ENCODE measurements around the gene ALOX5AP. TPM values are rescaled to one million over a fixed set of nuclear protein-coding genes. Genes with fewer than 3 reads are reported as not detected.

Gene ALOX5AP
- total and polyA plus RNA-seq, 4 donors = 17.9 to 753 (median 111) TPM

- ATAC-seq (ENCODE audit: insufficient read depth, low FRiP score) (no peak), DNase-seq (no peak)
- 86 to 89% methylated on average over 14 of the region's 14 CpGs for WGBS, 2 donors
- no peak overlapping the region for H3K9ac ChIP-seq (ENCODE audit: insufficient read depth in 1 of 2, low read length in 2 of 2)
- H3K36me3 ChIP-seq (ENCODE audit: control insufficient read depth in 4 of 4, insufficient read depth in 4 of 4, low read length in 4 of 4) = no peaks in the 10 kb centered on the region
- H3K27ac ChIP-seq (ENCODE audit: low read depth in 1 of 2, low read length in 1 of 2) = no peak overlapping the region
- no peak for TF ChIP-seq CTCF (IDR thresholded peaks at IDR 0.05; ENCODE audit: control extremely low read depth, extremely low read depth)
- H3K4me3 ChIP-seq = no peak overlapping the region
- H3K27me3 ChIP-seq (ENCODE audit: control insufficient read depth in 3 of 3, insufficient read depth in 3 of 3, low read length in 2 of 3) = no peaks in the 10 kb centered on the region
- peaks cover 0 to 4% (median 0%) of the 10 kb centered on the region in 4 donors for H3K9me3 ChIP-seq (ENCODE audit: control insufficient read depth in 4 of 4, insufficient read depth in 3 of 4, low read length in 3 of 4)
- H3K4me1 ChIP-seq (ENCODE audit: control insufficient read depth in 5 of 5, insufficient read depth in 5 of 5, low read length in 5 of 5) = peaks cover 0 to 18% (median 9%) of the 10 kb centered on the region in 5 donors
These were observed 52.6 kb downstream of the ALOX5AP start for GRCh38 chr13:30787738-30788525.

DNA sequence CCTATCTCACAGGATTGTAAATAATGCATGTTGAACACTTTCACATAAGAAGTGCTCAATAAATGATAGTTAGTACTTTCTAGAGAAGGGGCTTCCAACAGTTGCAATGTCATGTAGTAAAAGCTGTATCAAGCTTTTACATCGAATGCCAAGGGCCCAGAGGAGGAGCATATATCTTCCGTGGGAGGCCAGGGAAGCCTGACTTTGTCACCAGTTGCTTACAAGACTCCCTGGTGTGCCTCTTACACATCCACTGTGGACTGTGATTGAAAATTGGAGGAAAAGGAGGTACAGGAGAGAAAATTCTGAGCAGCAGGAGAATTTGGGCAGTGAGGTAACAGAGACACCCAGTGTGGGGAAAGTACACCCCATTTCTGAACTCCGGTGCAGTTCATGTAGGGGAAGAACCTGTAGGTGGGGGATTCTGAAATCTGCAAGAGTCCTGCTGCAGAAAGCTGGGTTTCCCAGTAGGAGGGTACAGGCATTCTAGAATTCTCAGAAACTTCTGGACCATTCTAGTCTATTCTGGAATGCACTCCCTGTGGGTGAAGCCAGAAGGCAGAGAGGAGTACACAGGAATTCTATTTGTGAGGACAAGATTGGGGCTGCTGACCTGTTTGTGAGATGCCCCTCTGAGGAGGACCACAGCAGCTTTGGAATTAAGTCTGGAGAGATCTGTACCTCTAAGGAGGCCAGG lies 54.0 kb downstream of the ALOX5AP start:
- Histone ChIP-seq H3K4me1 (ENCODE audit: control insufficient read depth in 5 of 5, insufficient read depth in 5 of 5, low read length in 5 of 5) (peaks cover 0 to 19% (median 9%) of the 10 kb centered on the region in 5 donors), H3K27me3 (ENCODE audit: control insufficient read depth in 3 of 3, insufficient read depth in 3 of 3, low read length in 2 of 3) (no peaks in the 10 kb centered on the region), H3K4me3 (no peak overlapping the region), H3K36me3 (ENCODE audit: control insufficient read depth in 4 of 4, insufficient read depth in 4 of 4, low read length in 4 of 4) (no peaks in the 10 kb centered on the region), H3K9ac (ENCODE audit: insufficient read depth in 1 of 2, low read length in 2 of 2) (no peak overlapping the region), H3K27ac (ENCODE audit: low read depth in 1 of 2, low read length in 1 of 2) (no peak overlapping the region), H3K9me3 (ENCODE audit: control insufficient read depth in 4 of 4, insufficient read depth in 3 of 4, low read length in 3 of 4) (peaks cover 0 to 2% (median 0%) of the 10 kb centered on the region in 4 donors)
- no peak for DNase-seq
- WGBS, 2 donors = 86 to 92% methylated on average over 3 of the region's 3 CpGs
- TF ChIP-seq CTCF (IDR thresholded peaks at IDR 0.05; ENCODE audit: control extremely low read depth, extremely low read depth) = no peak
- ATAC-seq (ENCODE audit: insufficient read depth, low FRiP score) = no peak

DNA sequence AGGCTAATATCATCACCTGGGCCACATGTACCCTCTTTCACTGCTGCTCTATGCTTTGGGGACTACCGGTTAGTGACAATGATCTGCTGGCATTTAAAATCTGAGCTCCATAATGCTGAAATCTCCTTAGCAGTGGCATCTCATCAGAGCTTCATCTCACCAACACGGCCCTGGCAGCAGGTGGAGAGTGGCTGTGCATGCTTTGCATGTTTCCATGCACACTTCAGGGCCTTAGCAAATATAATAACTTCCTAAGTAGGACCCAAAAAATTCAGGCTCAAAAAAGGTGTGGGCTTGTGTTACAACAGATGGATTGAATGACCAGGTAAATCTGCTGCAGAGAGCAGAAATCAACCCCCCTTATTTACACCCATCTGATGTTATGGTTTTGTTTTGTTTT lies 55.2 kb downstream of the ALOX5AP start:
- H3K4me3 ChIP-seq = no peak overlapping the region
- DNase-seq (peak in 1 of 3 donors; percentile 28), ATAC-seq (ENCODE audit: insufficient read depth, low FRiP score) (no peak)
- H3K27ac ChIP-seq (ENCODE audit: low read depth in 1 of 2, low read length in 1 of 2) = no peak overlapping the region
- no peaks in the 10 kb centered on the region for H3K9me3 ChIP-seq (ENCODE audit: control insufficient read depth in 4 of 4, insufficient read depth in 3 of 4, low read length in 3 of 4)
- 71 to 89% methylated on average over 2 of the region's 2 CpGs for WGBS, 2 donors
- H3K36me3 ChIP-seq (ENCODE audit: control insufficient read depth in 4 of 4, insufficient read depth in 4 of 4, low read length in 4 of 4) = no peaks in the 10 kb centered on the region
- H3K4me1 ChIP-seq (ENCODE audit: control insufficient read depth in 5 of 5, insufficient read depth in 5 of 5, low read length in 5 of 5) = peaks cover 0 to 19% (median 9%) of the 10 kb centered on the region in 5 donors
- no peak for TF ChIP-seq CTCF (IDR thresholded peaks at IDR 0.05; ENCODE audit: control extremely low read depth, extremely low read depth)
- no peak overlapping the region for H3K9ac ChIP-seq (ENCODE audit: insufficient read depth in 1 of 2, low read length in 2 of 2)
- H3K27me3 ChIP-seq (ENCODE audit: control insufficient read depth in 3 of 3, insufficient read depth in 3 of 3, low read length in 2 of 3) = no peaks in the 10 kb centered on the region

Measured in lung (tissue), 12 donors.